K562 treated with DMSO at 1 percent for 24 hours (cell line): ENCODE data around the gene EGLN3. TPM values are rescaled to one million over a fixed set of nuclear protein-coding genes. Genes with fewer than 3 reads are reported as not detected.

ENCODE experiments used
- total RNA-seq: library from RNA; unstranded; fragments of 300-600 nt; gene quantifications from 2 replicates; pipeline ENCODE4 v1.2.3, GENCODE V29; 2022; ENCODE audit warnings: low read depth; ENCODE audit not compliant: insufficient read depth

EGLN3 gene
- 11.2 and 14.7 TPM in 2 replicates for total RNA-seq

GRCh38 chr14:33950320-33951182, at the start of gene EGLN3:
Gene EGLN3 (minus strand): TSS chr14:33951074. CDS start chr14:33950752, 322 bp downstream.

